PFSK-1 (cell line): Measurements from ENCODE around the gene SYCE3.

ENCODE experiments used
- POLR2AphosphoS5 ChIP-seq: IDR thresholded peaks from 2 replicates; pipeline ENCODE4 v1.6.1; 2012; ENCODE audit warnings: low read depth, mild to moderate bottlenecking, control low read depth, low read length, moderate library complexity
- SIN3A ChIP-seq: IDR thresholded peaks from 2 replicates; pipeline ENCODE4 v1.6.1; 2012; ENCODE audit warnings: mild to moderate bottlenecking, low read length, moderate library complexity, borderline replicate concordance; ENCODE audit not compliant: insufficient read depth
- TAF1 ChIP-seq: IDR thresholded peaks from 2 replicates; pipeline ENCODE4 v1.6.1; 2012; ENCODE audit warnings: low read length, control low read depth, borderline replicate concordance; ENCODE audit not compliant: insufficient read depth
- TF ChIP-seq, protein P1 (sequence below), 2 experiments: IDR thresholded peaks; 2 replicates each; pipeline versions ENCODE4 v1.6.1 to v1.8.0; 2011 to 2012; ENCODE audit warnings: low read depth in 2 of 2, low read length in 2 of 2, control low read depth in 1 of 2, inconsistent platforms in 1 of 2, mild to moderate bottlenecking in 1 of 2, moderate library complexity in 1 of 2; ENCODE audit not compliant: insufficient read depth in 1 of 2

- TF ChIP-seq POLR2AphosphoS5 (no peak), TAF1 (no peak), SIN3A (no peak)
- TF ChIP-seq, protein P1, sequence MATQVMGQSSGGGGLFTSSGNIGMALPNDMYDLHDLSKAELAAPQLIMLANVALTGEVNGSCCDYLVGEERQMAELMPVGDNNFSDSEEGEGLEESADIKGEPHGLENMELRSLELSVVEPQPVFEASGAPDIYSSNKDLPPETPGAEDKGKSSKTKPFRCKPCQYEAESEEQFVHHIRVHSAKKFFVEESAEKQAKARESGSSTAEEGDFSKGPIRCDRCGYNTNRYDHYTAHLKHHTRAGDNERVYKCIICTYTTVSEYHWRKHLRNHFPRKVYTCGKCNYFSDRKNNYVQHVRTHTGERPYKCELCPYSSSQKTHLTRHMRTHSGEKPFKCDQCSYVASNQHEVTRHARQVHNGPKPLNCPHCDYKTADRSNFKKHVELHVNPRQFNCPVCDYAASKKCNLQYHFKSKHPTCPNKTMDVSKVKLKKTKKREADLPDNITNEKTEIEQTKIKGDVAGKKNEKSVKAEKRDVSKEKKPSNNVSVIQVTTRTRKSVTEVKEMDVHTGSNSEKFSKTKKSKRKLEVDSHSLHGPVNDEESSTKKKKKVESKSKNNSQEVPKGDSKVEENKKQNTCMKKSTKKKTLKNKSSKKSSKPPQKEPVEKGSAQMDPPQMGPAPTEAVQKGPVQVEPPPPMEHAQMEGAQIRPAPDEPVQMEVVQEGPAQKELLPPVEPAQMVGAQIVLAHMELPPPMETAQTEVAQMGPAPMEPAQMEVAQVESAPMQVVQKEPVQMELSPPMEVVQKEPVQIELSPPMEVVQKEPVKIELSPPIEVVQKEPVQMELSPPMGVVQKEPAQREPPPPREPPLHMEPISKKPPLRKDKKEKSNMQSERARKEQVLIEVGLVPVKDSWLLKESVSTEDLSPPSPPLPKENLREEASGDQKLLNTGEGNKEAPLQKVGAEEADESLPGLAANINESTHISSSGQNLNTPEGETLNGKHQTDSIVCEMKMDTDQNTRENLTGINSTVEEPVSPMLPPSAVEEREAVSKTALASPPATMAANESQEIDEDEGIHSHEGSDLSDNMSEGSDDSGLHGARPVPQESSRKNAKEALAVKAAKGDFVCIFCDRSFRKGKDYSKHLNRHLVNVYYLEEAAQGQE (IDR thresholded peaks at IDR 0.05; ENCODE audit: insufficient read depth in 1 of 2, low read depth in 2 of 2, low read length in 2 of 2), result no peak
These were observed 31.7 kb downstream of the SYCE3 start for GRCh38 chr22:50530877-50531545.
